B cell (primary cell): ENCODE data around the gene ZFPM1. TPM values are rescaled to one million over a fixed set of nuclear protein-coding genes. Genes with fewer than 3 reads are reported as not detected.
A peak's percentile ranks its signal among the peaks of the same experiment; 100 is the strongest.

Source experiments
- ATAC-seq: fragments of 200-7000 bp; cut with Tn5 transposase; one replicate; pipeline ENCODE4 v1.10.0; 2021; ENCODE audit warnings: low read depth, mild to moderate bottlenecking, moderate number of reproducible peaks, moderate library complexity
- CTCF ChIA-PET: fragments of 350-600 bp; sonication (Branson Sonifier 250); formaldehyde crosslinking; loops from one replicate; lab custom pipeline; 2021; ENCODE audit warnings: antibody characterized with exemption, inconsistent platforms; lab: Charles Lee
- POLR2A ChIA-PET: fragments of 350-600 bp; sonication (Branson Sonifier 250); formaldehyde crosslinking; loops from one replicate; lab custom pipeline; 2021; ENCODE audit warnings: antibody characterized with exemption; lab: Charles Lee
- DNase-seq: peaks from one replicate; pipeline ENCODE4 v3.0.0; 2013
- H2AFZ ChIP-seq: 2 replicates; pipeline ENCODE4 v1.6.1; 2012; ENCODE audit warnings: mild to moderate bottlenecking, low read depth, low read length; ENCODE audit not compliant: insufficient read depth, poor library complexity, severe bottlenecking
- H3K27ac ChIP-seq, 2 donors: 1 replicate in 1 of 2; 2 replicates in 1 of 2; pipeline ENCODE4 v1.5.1; 2012 to 2013; ENCODE audit warnings: low read length in 2 of 2, mild to moderate bottlenecking in 2 of 2, moderate library complexity in 1 of 2
- H3K27me3 ChIP-seq, 4 experiments: fragments of 200-600 bp in 1 of 4; sonication (generic) in 1 of 4; replicated peaks in 1 of 4; 1 replicate in 2 of 4; 2 replicates in 2 of 4; pipeline versions ENCODE4 v1.6.1 to v1.7.0; 2013 to 2016; ENCODE audit warnings: low read length in 3 of 4, mild to moderate bottlenecking in 2 of 4, mixed read lengths in 1 of 4, moderate library complexity in 1 of 4; ENCODE audit not compliant: insufficient read depth in 4 of 4, control insufficient read depth in 3 of 4; ENCODE audit errors: control extremely low read depth in 1 of 4
- H3K36me3 ChIP-seq, 2 experiments: replicated peaks in 1 of 2; 1 replicate in 1 of 2; 2 replicates in 1 of 2; pipeline versions ENCODE4 v1.6.1 to v1.7.1; 2013; ENCODE audit warnings: low read length in 1 of 2; ENCODE audit not compliant: insufficient read depth in 2 of 2, control insufficient read depth in 1 of 2; ENCODE audit errors: control extremely low read depth in 1 of 2, extremely low read depth in 1 of 2
- H3K4me1 ChIP-seq, 2 donors: fragments of 200-600 bp in 1 of 2; sonication (generic) in 1 of 2; 1 replicate in 1 of 2; 2 replicates in 1 of 2; pipeline versions ENCODE4 v1.5.1 to v1.6.1; 2013 to 2017; ENCODE audit warnings: low read length in 2 of 2; ENCODE audit not compliant: control insufficient read depth in 2 of 2, insufficient read depth in 2 of 2
- H3K4me2 ChIP-seq: replicated peaks from 2 replicates; pipeline ENCODE3; 2012; ENCODE audit warnings: mild to moderate bottlenecking, low read depth, low read length; ENCODE audit not compliant: poor library complexity, severe bottlenecking
- H3K4me3 ChIP-seq, 5 experiments: fragments of 200-600 bp in 1 of 5; sonication (generic) in 1 of 5; 1 replicate in 3 of 5; 2 replicates in 2 of 5; pipeline versions ENCODE4 v1.5.1 to v1.7.0; 2011 to 2016; ENCODE audit warnings: low read length in 4 of 5, mild to moderate bottlenecking in 4 of 5, low read depth in 2 of 5, control low read depth in 1 of 5, moderate library complexity in 1 of 5; ENCODE audit not compliant: insufficient read depth in 1 of 5; ENCODE audit errors: control extremely low read depth in 1 of 5, extremely low read depth in 1 of 5
- H3K79me2 ChIP-seq: fragments of 200-600 bp; sonication (generic); one replicate; pipeline ENCODE4 v1.6.0; 2016; ENCODE audit warnings: low read length; ENCODE audit not compliant: control insufficient read depth, insufficient read depth
- H3K9ac ChIP-seq: fragments of 200-600 bp; sonication (generic); 2 replicates; pipeline ENCODE4 v1.6.1; 2017; ENCODE audit warnings: mild to moderate bottlenecking, low read length, moderate library complexity
- H3K9me3 ChIP-seq, 3 donors: one replicate each; pipeline versions ENCODE4 v1.6.1 to v1.7.1; 2013; ENCODE audit warnings: low read length in 2 of 3; ENCODE audit not compliant: control insufficient read depth in 2 of 3, insufficient read depth in 1 of 3; ENCODE audit errors: control extremely low read depth in 1 of 3
- H4K20me1 ChIP-seq: 2 replicates; pipeline ENCODE4 v1.6.0; 2012; ENCODE audit warnings: mild to moderate bottlenecking, low read length; ENCODE audit not compliant: insufficient read depth, control insufficient read depth, poor library complexity, severe bottlenecking
- H3K27ac Mint-ChIP-seq: one replicate; pipeline ENCODE4 v1.8.0; 2021; ENCODE audit warnings: mixed read lengths
- H3K27me3 Mint-ChIP-seq: one replicate; pipeline ENCODE4 v1.8.0; 2021; ENCODE audit warnings: mixed read lengths
- H3K4me1 Mint-ChIP-seq: one replicate; pipeline ENCODE4 v1.8.0; 2021; ENCODE audit warnings: mixed read lengths
- H3K4me3 Mint-ChIP-seq: one replicate; pipeline ENCODE4 v1.8.0; 2021; ENCODE audit warnings: mixed read lengths
- H3K9me3 Mint-ChIP-seq: one replicate; pipeline ENCODE4 v1.8.0; 2022; ENCODE audit warnings: mixed read lengths; ENCODE audit not compliant: insufficient read depth
- CTCF ChIP-seq: fragments of 200-600 bp; IDR thresholded peaks from one replicate; pipeline ENCODE4 v1.8.0; 2022; ENCODE audit warnings: antibody characterized with exemption, mild to moderate bottlenecking
- EZH2 ChIP-seq: IDR thresholded peaks from 2 replicates; pipeline ENCODE4 v1.6.1; 2012; ENCODE audit warnings: borderline replicate concordance, low read depth, mild to moderate bottlenecking, moderate library complexity, low read length; ENCODE audit not compliant: insufficient read depth, poor library complexity, severe bottlenecking
- WGBS: methylation state at CpG from one replicate; pipeline ENCODE4 v1.1.5; 2013; ENCODE audit warnings: missing lambda C conversion rate; ENCODE audit not compliant: insufficient coverage; 5-methylcytosine and 5-hydroxymethylcytosine counted together
- intact Hi-C: fragments of 100-400 bp; cut with micrococcal nuclease; formaldehyde crosslinking; loops from one replicate; pipeline ENCODE4 v1.10.0; 2022
- polyA plus RNA-seq: library from polyadenylated mRNA; depleted of rRNA; stranded (reverse); fragments of >200 nt; gene quantifications from 2 replicates; pipeline ENCODE4 v1.2.3, GENCODE V29; 2012
- total RNA-seq, 2 donors: library from RNA; stranded (reverse); fragments of 120-200 nt in 1 of 2; gene quantifications; 1 replicate in 1 of 2; 2 replicates in 1 of 2; pipeline versions ENCODE4 v1.2.3 to v1.2.4, GENCODE V29; 2013 to 2022

The ZFPM1 gene
- total and polyA plus RNA-seq, 2 donors (not counting 1 experiment from before 2014, with no cell fraction given), result 4.3 to 34.6 TPM

GRCh38 chr16:88558457-88559442 is 105.7 kb downstream of the ZFPM1 start:
- peak; percentile 47 for DNase-seq
- H3K4me1 Mint-ChIP-seq, result peaks cover 3% of the 10 kb centered on the region
- H3K27ac ChIP-seq, result no peak overlapping the region
- H3K79me2 ChIP-seq, result no peaks in the 10 kb centered on the region
- H4K20me1 ChIP-seq, result no peaks in the 10 kb centered on the region
- no peaks in the 10 kb centered on the region for H3K9me3 Mint-ChIP-seq
- H2AFZ ChIP-seq, result no peak overlapping the region
- POLR2A ChIA-PET, result no interaction called here
- H3K27me3 ChIP-seq, result peaks cover 0 to 28% (median 0%) of the 10 kb centered on the region in 4 experiments
- H3K4me2 ChIP-seq, result no peak overlapping the region
- H3K4me1 ChIP-seq, result peaks cover 3 to 12% of the 10 kb centered on the region in 2 donors
- CTCF ChIA-PET, result interaction anchor here (0.7 to 1.5 kb wide), 4 partner anchors 11 to 115 kb away, joined by 3 to 4 read pairs (median 4); partner anchors contain the start of gene ZC3H18
- 74% methylated on average over 14 of the region's 45 CpGs for WGBS
- ATAC-seq, result no peak
- no peak overlapping the region for H3K9ac ChIP-seq
- H3K4me3 ChIP-seq, result no peak overlapping the region
- no peak overlapping the region for H3K4me3 Mint-ChIP-seq
- intact Hi-C loops, result no loop called here
- H3K9me3 ChIP-seq, result peaks cover 0 to 16% (median 0%) of the 10 kb centered on the region in 3 donors
- H3K27me3 Mint-ChIP-seq, result peaks cover 16% of the 10 kb centered on the region
- TF ChIP-seq EZH2 (no peak), CTCF (peak; percentile 47)
- H3K27ac Mint-ChIP-seq, result no peak overlapping the region
- H3K36me3 ChIP-seq, result no peaks in the 10 kb centered on the region
